Left kidney (tissue), 2 donors: ENCODE results near the gene RAPGEF4. TPM values are rescaled to one million over a fixed set of nuclear protein-coding genes. Genes with fewer than 3 reads are reported as not detected.

Experiments
- DNase-seq: peaks from one replicate; pipeline ENCODE4 v3.0.0-alpha.2; 2013
- polyA plus RNA-seq: library from polyadenylated mRNA; unstranded; fragments of 120-200 nt; gene quantifications from one replicate; pipeline ENCODE4 v1.2.1, GENCODE V29; 2013; ENCODE audit not compliant: insufficient read length

RAPGEF4 gene
- polyA plus RNA-seq, 1 donor: 13.4 TPM

- DNase-seq: no peak
Observed at GRCh38 chr2:172823261-172823850, 87.7 kb downstream of the RAPGEF4 start.

DNA sequence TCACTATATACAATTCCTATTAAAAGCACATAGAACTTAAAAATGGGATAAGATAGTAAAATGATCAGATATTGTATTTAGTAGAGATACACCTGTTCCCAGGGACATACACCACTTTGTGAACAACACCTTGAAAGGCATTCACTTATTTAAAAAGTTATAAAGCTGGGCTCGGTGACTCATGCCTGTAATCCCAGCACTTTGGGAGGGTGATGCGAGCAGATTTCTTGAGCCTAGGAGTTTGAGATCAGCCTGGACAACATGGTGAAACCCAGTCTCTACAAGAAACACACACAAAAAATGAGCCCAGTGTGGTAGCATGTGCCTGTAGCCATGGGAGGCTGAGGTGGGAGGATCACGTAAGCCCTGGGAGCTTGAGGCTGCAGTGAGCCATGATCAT, 90.9 kb downstream of the RAPGEF4 start:
- DNase-seq: no peak

DNA sequence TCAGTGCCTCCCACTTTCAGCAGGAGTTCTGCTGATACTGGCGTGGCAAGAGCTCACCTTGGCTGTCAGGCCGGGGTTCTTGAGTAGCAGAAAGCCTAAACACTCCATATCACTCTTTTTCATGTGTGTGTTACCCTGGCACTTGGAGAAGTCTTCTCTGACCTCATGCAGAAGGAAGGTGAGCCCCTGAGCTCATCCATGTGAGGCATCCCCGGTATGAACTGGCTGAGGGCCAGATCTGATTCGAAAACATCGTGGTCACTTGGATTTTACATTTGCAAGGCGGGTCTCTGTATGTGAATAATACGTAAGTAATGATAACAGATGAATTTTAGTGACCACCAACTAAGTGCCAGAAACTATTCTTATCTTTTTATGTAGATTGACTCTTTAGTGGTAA, 93.6 kb downstream of the RAPGEF4 start:
- no peak for DNase-seq

DNA sequence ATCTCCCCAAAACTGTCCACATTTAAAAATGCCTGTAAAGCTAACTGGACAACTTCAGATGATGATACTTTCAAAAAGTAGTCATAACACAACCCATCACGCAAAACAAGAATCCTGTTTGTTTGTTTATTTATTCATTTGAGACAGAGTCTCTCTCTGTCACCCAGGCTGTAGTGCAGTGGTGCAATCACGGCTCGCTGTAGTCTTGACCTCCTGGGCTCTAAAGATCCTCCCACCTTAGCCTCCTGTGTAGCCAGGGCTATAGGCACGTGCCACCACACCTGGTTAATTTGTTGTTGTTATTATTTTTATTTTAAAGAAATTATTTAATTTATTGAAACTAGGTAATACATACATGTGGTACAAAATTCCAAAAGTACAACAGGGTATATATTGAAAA, 94.8 kb downstream of the RAPGEF4 start:
- DNase-seq: no peak

DNA sequence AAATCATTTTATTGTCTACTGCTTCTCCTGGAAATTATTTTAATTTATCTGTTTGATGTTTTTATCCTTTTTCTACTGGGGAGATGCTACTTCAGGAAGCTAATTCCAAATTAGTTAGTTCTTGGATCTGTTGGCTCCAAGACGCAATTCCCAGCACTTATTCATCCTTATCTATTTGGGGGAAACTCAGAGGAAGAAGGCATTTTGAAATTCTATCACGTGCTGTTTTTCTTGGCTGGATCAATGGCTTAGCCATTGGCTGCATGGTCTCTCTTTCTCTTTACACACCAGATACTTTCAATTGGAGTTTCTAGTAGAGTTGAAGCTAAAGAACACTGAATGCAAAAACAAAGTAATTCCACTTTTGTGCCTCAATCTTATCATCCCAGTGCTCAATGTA, 98.3 kb downstream of the RAPGEF4 start:
- DNase-seq: no peak

- DNase-seq: no peak
Observed at GRCh38 chr2:172834881-172835280, 99.2 kb downstream of the RAPGEF4 start.

DNA sequence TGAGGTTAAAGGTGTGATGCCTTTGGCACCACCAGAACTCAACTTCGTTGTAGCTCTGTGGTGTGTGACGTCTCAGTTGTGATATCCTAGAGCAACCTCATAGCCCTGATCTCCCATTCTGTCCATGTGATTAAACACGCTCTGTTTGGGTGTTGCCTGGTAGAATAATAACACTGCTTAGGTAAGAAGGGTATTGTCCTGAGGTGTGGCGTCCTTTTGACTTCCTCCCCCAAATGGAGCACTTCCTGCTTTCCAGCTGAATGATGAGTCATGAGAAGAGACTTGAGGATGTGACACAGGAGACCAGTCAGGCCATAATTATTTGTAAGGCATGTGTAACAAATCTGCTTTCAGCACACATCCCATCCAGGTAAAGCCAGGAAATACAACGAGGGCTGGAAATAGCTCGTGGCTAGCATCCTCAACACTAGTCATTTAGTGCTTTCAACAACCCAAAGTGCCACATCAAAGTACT, 100.7 kb downstream of the RAPGEF4 start:
- no peak for DNase-seq

DNA sequence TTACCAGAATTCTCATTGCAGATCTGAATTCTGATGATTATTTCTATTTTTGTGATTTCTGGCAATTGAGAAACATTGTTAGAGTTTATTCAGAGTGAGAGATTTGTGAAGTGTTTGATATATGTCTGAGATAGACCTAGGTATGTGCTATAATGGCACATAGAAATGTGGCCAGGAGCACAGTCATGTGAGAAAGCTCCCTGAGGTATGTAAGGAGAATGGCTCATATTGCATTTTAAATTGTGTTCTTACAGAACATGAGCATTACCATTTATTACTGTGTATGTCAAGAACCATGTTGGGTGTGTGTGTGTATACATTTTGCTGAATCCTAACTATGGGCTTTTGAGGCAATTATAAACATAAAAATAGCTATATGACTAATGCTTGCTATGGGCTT, 101.2 kb downstream of the RAPGEF4 start:
- DNase-seq: no peak

GRCh38 chr2:172839446-172839845, 103.8 kb downstream of the RAPGEF4 start:
- DNase-seq: no peak

DNA sequence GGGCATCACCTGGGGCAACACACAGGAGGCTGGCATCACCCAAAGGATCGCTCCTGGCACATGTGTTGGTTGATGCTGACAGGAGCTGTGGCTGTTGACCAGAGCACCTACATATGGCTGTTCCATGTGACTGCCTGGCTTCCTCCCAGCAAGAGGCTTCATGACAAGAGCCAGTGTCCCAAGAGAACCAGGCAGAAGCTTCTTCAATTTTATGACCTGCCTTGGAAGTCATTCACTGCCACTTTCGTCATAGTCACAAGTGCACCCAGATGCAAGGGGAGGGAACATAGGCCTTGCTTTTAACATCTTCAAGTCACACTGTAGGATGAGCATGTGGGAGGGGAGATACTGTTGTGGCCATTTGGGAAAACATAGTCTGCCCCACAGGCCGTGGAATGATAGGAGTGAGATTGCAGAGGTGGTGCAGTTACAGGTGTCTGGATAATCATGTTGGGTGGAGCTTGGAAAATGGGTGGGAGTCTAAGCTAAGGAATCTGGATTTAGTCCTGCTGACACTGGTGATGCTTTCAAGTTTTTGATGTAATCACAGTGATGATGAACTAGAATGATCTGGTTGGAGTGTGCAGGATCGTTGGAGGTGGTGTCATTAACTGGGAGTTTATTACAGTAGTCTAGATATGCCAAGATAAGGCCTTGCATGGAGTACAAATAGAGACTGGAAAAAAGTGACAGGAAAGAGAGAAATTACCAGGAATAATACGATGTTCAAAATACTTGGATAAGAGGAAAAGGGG, 107.0 kb downstream of the RAPGEF4 start:
- DNase-seq: no peak

- no peak for DNase-seq
Observed at GRCh38 chr2:172843266-172843582, 107.6 kb downstream of the RAPGEF4 start.

GRCh38 chr2:172843902-172844715, 108.5 kb downstream of the RAPGEF4 start:
- no peak for DNase-seq

GRCh38 chr2:172845028-172845630, 109.5 kb downstream of the RAPGEF4 start:
- DNase-seq: no peak

DNA sequence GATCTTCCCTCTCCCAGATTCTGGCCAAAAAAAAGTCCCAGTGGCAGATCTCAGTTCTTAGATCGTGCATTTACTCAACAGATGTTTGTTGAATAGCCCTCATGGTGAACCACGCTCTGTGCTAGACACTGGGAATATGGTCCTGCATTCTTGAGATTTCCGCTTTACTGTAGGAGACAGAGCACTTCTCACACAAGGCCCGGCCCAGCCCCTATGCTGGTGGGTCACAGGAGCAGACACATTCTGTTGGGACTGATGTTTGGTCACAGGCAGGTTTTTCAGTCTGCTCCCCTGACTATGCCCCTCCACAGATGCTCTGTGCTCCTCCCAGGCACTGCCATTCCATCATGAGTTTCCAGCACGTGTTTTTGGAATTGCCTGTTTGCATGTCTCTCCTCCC, 110.9 kb downstream of the RAPGEF4 start:
- no peak for DNase-seq

GRCh38 chr2:172847188-172847587, 111.5 kb downstream of the RAPGEF4 start:
- DNase-seq: no peak

DNA sequence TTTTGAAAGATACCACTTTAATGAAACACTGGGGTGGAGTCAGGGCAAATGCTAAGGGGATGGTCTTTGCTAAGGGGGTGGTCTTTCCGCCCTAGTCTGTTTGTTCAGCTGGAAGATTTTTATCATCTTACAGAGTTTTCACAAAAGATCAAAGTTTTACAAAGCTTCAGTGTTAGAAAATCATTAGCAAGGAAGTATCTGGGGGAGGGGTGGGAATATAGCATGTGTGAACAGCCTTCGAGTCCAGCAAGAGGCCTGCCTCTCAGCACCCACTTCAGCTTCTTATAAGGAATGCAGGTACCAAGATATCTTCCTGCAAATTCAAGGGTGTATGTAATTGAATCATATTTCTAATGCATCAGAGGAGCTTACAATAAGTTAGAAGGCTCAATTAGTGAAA, 112.9 kb downstream of the RAPGEF4 start:
- DNase-seq: no peak

GRCh38 chr2:172849519-172850217, 114.0 kb downstream of the RAPGEF4 start:
- DNase-seq: no peak

GRCh38 chr2:172855588-172855987, 119.9 kb downstream of the RAPGEF4 start:
- no peak for DNase-seq

GRCh38 chr2:172856606-172857005, 121.0 kb downstream of the RAPGEF4 start:
- DNase-seq: no peak

DNA sequence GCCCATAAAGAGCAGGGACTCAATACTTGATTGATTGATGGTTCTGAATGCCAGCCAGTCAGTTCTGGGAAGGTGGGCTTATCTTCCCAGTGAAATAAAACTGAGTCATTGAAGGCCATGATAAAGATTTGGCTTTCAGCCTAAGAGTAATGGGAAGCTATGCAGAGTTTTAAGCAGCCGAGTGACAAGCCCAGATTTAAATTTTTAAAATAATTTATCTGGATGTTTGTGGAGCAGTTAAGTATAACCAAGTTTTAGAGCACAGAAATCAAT, 122.8 kb downstream of the RAPGEF4 start:
- DNase-seq: no peak

DNA sequence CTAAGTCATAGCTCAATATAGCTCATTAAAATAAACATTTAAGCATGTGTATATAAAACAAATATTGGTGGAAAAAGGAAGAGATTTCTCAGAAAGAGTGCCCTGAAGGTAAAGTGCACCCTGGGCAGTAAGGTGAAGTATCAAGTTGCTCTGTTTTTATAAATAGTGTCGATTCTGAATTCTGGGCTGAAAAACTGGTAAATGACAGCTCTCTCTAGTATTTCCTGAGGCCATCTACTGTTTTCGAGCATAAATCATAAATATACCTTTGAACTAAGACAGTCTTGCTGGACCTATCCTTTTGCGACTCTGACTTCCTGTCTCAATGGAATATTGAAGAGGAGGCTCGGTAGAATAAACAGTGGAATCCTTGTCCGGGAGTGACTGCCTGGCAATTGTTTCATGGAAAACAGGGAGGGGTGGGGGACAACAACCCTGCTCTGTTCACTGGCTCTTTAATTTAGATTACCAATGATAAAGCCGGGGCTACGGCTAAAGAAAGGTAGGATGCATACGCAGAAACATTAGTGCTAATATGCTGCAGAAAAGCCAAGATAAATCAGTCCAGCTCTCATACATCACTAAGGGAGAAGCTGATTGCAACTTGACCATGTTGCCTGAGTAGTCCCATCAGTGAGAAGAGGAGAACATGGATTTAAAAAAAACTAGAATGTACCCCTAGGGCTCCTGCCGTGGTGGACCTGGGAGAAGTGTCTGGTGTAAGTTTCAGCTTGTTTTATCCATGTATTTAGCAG, 124.1 kb downstream of the RAPGEF4 start:
- no peak for DNase-seq

DNA sequence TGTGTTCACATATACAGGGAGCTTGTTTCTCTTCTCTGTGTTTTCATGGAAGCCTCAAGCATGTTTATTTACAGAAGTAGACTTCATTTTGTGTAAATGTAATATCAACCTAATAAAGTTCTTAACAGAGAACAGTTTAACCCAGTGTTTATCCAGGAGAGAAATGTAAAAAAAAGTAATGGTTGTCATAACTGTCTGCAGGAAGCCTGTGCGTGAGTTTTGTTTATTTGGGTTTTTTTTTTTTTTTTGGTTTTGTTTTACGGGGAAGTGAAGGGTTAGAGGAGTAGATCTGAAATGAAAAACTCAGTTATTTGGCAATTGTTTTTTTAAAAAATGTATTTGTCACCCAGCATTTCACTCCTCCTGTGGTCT, 124.7 kb downstream of the RAPGEF4 start:
- DNase-seq: no peak
